ENCODE results near the gene KISS1. TPM values are rescaled to one million over a fixed set of nuclear protein-coding genes. Genes with fewer than 3 reads are reported as not detected.
"Not testable (repeated sequence)": the region's sequence is repeated elsewhere in the genome, so short reads cannot be mapped to it uniquely, and the experiment has no call there.

KISS1 gene, protein sequence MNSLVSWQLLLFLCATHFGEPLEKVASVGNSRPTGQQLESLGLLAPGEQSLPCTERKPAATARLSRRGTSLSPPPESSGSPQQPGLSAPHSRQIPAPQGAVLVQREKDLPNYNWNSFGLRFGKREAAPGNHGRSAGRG
- polyA plus RNA-seq (ENCODE audit: insufficient read depth in 1 of 5, insufficient read length in 5 of 5, low replicate concordance in 1 of 5): 1 to 10 TPM in 1 of 5 donors, under 1 TPM in 4; 0.28 to 1.2 (median 0.53) TPM
- long read RNA-seq, donor 1, transcript KISS1-201 (3 exons, 709 nt): major isoform, 181 of 196 reads
- long read RNA-seq, donor 1, partial matches to known transcripts: 15 of 196 reads
- long read RNA-seq, donor 1, other reads (novel, unspliced or antisense): 0 of 196 reads
- long read RNA-seq, donor 2, partial matches to known transcripts: 0 of 1 reads
- long read RNA-seq, donor 2, other reads (novel, unspliced or antisense): 0 of 1 reads
- long read RNA-seq, donor 3: 0 reads
- long read RNA-seq, donor 4: 0 reads
- long read RNA-seq, donor 5, partial matches to known transcripts: 0 of 1 reads
- long read RNA-seq, donor 5, other reads (novel, unspliced or antisense): 0 of 1 reads
- long read RNA-seq, donor 6, partial matches to known transcripts: 0 of 2 reads
- long read RNA-seq, donor 6, other reads (novel, unspliced or antisense): 0 of 2 reads
- long read RNA-seq, donor 7: 0 reads
- long read RNA-seq, donor 8: 0 reads

DNA sequence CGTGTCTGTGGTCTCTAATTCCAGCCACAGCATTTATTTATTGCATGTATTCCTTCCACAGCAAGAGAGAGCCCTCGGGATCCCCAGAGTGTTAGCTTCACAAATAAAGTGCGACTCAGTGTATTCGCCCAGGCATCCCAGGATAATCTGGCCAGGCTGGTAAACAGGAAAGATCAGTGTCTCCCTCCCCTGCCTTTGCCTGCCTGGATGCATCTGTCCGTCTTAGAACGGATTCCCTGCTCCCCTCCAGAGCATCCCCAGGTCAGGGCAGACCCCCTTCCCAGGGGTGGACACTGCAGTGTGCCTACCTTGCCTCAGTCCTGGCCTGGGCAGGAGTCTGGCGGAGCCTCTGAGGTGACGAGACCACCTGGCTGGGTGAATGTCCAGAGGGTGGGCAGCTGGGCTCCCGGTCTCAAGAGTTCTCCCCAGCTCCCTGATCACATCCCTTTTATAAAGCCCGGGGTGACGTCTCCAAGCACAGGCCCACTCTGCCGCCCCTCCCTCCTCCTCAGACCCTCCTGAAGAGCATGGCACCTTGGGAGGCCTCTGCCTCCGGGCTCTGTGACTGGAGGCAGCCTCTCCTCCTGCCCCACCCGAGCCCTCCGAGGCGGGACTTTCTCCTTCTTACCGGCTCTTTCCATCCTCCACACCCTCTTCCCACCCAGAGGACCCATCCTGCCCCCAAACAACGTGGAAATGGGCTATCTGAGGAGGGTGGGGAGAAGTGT, at the start of gene KISS1:
Gene KISS1, minus strand, starts transcription at position 424 of the 728 bp plus-strand sequence. CDS start 3,615 bp downstream, outside the sequence.
- DNase-seq: no peak

DNA sequence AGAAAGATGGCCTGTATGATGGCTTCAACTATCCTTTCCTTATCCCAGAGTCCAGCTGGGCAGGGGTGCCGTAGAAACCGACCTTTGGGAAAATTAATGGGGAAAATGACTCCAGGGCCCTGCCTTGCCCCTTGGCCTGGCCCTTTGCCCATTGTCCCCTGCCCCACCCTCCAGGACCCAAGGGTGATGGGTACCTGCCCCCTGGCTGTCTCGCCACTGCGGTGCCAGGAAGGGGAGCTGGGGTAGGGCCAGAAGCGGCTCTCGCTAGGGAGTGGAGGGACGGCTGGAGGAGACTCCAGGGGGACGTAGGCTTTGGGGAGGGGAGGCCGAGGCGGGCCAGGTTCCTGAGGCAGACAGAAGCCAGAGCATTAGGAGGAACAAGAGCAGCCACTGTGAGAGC, 46.6 kb upstream of the KISS1 start:
- DNase-seq: no peak

DNA sequence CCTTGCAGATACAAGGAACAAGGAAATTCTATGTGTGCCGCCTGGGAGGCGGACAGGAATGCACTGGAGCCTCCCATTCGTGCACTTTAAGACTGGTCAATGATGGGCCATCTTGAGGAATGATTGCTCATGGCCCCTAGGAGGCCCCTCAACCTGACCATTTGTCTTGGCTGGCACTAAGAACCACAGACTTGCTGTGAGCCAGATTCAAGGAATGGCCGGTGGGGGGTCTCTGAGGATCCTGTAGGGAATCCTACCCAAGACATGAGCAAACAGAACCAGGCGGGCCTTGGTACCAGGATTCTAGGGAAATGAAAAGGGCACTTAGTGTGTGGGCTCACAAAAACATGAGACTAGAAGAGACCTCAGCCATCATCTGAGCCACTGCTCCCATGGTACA, 45.6 kb upstream of the KISS1 start:
- no peak for DNase-seq

DNA sequence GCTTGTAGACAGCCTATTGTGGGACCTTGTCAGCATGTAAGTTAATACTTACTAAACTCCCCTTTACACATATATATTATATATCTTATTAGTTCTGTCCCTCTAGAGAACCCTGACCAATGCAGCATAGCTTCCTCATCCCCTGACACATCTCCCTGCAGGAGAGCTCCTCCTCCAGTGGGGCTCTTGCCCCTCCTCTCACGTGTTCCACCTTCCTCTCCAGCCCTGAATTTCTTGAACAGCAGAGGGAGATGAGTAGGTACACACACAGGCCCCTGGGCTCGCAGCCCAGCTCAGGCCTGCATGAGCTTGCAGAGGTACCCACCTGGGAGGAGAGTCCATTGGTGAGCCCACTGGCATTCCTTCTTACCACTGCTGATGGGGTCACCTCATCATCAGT, 44.8 kb upstream of the KISS1 start:
- no peak for DNase-seq

DNA sequence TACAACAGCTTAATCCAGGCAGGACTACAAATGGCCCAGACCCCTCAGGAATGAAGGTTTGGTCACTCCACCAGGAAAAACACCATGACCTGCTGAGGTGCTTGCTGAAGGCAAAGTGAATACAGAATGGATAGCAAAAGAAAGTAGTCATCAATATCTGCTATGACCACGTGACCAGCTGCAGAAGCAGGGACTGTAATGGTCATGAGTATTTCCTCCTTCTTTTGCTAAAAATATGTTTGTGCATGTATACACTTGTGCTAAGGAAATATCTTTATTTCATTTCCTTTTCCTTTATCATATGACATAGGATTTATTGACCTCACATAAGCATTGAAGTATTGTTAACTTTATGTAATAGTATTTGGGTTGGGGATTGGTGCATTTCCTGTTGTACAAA, 43.9 kb upstream of the KISS1 start:
- DNase-seq: no peak

DNA sequence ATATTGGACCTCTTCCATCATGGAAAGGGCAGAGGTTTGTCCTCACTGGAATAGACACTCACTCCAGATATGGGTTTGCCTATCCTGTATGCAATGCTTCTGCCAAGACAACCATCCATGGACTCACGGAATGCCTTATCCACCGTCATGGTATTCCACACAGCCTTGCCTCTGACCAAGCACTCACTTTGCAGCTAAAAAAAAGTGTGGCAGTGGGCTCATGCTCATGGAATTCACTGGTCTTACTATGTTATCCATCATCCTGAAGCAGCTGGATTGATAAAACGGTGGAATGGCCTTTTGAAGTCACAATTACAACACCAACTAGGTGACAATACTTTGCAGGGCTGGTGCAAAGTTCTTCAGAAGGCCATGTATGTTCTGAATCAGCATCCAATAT, 43.1 kb upstream of the KISS1 start:
- not testable (repeated sequence) for DNase-seq

DNA sequence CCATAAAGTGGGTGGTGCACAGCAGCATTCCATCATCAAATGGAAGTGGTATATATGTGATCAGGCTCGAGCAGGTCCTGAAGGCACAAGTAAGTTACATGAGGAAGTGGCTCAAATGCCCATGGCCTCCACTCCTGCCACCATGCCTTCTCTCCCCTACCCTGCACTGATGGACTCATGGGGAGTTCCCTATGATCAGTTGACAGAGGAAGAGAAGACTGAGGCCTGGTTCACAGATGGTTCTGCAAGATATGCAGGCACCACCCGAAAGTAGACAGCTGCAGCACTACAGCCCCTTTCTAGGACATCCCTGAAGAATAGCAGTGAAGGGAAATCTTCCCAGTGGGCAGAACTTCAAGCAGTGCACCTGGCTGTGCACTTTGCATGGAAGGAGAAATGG, 42.2 kb upstream of the KISS1 start:
- DNase-seq: not testable (repeated sequence)

DNA sequence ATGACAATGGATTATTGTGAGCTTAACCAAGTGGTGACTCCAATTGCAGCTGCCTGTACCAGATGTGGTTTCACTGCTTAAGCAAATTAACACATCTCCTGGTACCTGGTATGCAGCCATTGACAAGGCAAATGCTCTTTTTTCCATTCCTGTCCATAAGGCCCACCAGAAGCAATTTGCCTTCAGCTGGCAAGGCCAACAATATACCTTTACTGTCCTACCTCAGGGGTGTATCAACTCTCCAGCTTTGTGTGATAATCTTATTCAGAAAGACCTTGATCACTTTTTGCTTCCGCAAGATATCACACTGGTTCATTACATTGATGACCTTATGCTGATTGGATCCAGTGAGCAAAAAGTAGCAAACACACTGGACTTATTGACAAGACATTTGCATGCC, 41.2 kb upstream of the KISS1 start:
- not testable (repeated sequence) for DNase-seq

DNA sequence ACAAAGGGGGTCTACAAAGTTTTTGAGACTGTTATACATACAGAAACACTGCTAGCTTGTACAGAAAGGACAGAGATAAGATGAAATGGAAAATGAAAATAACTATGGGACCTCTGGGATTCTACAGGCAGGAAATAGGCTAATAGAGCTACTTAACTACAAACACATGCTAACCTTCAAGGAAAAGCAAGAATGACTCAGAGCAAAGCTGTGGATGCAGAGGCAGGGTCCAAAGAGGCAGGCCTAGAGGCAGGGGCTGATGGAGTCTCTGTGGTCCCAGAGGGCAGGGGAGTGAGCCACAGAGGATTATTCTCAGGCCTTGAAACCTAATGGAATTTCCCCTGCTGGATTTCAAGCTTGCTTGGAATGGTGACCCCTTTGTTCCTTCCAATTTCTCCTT, 36.2 kb upstream of the KISS1 start:
- DNase-seq: no peak

DNA sequence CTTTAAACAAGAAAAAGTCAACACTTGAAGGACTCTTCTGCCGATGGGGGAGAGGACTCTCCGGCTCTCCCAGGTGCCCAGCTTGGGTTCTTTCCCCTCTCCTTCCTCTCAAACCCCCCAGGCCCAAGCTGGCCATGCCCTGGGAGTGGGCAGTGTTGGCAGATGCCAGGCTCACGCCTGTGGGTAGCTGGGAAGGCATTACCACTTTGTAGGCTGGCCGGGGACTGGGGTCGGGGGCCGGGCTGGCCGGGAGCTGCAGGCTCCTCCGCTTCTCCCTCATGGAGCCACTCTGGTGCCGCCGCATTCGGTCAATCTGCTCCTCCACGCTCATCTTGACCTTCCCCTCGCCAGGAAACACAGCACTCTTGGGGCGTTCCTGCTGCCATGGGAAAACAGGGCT, 33.9 kb upstream of the KISS1 start:
- no peak for DNase-seq

DNA sequence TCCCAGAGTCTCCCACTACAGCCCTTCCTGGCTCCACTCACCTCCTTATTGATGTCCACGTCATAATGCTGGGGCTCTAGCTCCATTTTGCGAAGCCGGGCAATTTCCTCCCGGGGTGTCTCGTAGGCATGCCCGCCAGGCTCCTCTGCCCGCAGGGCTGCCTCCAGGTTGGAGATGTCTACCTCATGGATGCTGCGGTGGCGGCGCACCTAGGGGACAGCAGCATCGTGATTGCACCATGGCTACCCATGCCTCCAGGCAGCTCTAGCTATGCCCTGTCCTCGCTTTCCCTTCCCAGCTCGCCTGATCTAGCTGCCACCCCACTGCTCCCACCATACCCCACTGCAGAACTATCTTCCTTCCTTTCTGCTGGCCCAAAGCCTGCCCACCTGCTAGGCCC, 32.6 kb upstream of the KISS1 start:
- no peak for DNase-seq

DNA sequence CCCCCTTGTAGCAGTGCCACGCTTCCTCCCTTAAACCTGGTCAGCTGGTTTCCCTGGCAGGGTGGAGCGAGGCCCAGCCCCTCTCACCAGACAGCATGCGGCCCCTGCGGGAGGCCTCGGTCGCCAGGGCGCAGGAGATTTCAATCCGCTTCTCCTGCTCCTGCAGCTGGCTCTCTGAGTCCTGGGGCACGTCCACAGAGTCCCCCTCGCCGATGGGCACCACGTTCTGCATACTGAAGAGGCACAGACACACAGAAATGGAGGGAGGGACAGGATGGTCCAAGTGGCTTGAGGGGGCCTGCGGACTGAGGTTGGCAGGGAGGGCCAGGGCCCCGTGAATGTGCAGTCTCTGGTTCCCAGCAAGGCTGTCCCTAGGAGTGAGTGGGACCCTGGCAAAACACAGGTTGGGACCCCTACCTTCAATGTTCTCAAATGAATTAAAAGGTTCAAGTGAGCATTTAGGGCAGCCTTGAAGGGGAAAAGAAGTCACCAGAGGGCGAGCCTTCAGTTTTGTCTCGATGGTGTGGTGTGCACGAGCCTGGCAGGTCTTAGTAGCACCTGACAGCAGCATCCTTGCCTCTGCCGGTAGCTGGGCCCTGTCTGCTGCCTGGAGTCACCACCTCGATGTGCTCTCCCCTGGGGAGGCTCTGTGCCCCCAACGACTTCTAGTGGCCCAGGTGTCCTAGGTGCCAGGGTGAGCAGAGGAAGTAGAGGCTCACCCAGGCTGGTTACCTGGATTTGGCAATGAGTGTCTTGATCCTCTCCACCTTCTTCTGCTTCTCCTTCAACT, 31.9 kb upstream of the KISS1 start:
- no peak for DNase-seq

DNA sequence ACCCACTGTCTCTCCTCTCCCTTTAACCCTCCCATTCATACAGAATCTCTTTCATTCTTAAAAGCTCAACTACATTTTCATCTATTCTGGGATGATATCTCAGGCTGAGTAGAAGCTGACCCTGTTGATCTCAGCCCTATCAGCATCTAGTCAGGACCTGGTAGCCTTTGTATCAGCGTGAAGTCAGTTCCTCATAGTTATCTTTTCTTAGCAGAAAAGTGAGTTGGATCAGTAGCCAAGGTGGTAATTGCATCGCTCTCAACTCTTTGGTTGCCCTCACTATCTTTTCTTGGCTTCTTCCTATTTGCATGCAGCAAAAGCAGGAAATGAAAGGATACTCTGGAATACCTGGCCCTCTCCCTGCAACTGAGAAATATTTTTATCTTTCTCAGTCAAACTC, 31.1 kb upstream of the KISS1 start:
- no peak for DNase-seq

DNA sequence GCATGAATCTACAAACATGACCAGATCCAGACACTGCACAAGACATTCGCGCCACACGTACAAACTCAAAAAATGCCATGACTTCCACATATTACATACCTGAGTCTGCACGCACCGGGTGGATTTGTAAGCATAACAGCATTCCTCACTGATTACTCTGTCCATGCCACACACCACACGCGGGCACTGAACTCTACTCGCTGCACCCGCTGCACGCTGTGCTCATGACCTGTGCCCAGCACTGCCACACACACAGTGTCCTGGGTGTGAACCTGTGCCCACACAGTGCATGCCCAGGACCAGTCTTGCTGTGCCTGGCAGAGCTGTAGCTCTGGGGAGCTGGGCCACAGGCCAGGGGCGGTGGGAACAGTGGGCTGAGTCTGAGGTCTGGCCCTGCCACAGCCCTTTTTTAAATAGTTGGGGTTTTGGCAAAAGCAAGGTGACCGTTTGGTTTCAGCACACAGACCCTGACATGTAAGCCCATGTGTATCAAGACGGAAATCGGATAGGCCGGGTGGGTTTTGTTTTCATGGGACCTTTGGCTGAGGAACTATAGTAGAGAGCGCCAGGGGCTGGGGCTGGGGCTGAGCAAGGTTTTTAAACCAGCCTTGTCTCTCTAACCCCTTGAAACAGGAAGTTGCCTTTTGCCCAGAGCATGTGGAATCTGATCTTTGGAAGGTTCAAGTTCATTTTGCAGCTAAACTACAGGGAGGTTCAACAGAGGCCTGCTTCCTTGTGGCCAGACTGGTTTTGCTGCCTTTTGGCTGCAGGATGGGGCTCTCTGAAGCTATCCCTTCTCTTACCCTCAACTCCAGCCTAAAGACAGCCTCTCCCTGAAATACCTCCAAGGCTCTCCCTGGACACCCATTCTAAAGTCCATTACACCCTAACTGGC, 29.8 kb upstream of the KISS1 start:
- DNase-seq: peak; percentile 26 to 30

DNA sequence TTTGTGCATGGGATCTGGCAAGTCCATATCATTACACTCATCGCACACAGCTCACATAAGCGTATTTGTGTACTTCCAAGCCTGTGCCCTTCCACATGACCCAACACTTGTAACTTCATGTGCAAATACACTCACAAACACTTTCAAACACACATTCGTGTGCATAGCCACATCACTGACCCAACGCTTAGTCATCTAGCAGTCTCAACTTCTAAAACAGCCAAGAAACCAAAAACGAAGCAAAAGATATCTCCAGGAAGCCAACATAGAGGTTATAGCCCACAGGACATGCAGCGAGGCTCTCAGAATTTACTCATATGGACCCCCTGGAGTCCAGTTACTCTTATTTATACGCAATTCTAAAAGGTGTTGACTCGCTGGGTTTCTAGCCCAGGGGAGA, 28.4 kb upstream of the KISS1 start:
- DNase-seq: no peak

DNA sequence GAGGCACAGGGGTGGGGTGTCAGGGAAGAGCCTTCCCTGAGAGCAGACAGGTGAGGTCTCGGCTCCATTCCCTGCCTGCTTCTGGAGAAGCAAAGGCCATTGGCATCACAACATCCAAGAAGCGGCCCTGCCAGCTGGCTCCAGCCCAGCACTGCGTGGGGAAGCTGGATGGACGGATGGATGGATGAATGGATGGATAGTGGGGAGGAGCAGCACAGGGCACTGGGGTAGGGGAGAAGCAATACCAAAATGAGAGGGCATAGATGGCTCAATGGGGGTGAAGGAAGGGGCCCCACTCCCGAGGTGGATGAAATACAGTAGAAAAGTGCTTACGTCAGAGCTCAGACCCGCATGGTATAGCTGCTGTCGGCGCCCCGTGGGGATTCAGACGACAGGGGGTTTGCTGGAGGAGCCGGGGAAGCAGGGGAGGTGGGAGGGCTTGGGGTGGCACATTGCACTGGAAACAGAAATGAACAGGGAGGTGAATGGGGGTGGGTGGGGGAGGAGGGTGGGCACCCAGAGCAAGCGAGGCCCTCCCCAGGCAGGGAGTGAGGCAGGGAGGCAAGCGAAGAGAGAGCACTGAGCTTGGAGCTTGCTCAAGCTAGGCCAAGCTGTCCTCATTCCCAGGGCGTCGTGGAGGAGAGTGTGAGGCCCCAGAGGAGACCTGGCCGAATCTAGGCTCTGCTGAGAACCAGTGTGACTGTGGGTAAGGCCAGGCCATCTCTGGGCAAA, 27.0 kb upstream of the KISS1 start:
- no peak for DNase-seq

DNA sequence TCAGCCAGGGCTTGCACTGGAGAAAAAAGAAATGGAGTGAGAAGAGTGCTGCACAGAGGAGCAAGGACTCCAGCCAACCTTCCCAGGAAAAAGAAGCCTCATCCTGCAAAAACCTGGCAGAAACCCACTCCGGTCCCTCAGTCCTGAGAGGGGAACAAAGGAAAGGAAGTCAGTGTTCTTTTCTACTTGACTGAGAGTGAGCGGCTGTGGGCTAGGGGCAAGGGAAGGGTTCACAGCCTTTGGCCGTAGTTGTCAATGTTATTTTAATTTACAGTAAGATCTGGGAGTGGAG, 26.4 kb upstream of the KISS1 start:
- no peak for DNase-seq

DNA sequence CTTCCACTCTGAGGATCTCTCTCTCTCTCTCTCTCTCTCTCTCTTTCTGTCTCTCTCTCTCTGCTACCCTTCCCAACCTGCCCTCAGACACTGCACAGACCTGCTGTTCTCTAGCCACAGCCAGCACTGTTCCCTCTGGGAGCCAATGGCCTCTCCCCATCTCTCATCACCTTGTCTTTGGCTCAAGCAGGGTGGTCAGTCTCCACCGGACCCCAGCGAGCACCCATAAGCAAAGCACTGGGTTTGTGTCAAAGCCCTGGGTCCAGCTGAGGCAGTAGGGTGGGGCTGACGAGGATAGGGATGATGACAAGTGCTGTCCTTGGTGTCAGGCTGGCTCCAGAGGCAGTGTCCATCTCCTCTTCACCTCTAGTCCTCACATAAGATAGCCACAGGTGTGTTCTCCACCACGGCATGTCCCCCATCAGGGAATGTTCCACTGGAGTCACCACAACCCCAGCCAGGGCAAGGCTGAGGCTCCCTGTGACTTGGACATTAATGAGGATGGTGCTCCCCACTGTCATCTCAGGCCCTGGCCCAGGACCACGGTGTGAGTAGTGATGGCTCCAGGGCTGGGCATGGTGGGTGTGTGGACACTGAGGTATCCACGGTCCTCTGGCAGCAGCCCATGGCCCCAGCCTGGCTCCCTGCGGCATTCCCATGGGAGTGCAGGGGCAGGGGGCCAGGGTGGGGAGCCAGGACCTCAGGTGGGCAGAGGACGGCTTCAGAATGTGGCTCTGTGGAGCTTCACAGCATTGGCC, 25.9 kb upstream of the KISS1 start:
- DNase-seq: no peak

DNA sequence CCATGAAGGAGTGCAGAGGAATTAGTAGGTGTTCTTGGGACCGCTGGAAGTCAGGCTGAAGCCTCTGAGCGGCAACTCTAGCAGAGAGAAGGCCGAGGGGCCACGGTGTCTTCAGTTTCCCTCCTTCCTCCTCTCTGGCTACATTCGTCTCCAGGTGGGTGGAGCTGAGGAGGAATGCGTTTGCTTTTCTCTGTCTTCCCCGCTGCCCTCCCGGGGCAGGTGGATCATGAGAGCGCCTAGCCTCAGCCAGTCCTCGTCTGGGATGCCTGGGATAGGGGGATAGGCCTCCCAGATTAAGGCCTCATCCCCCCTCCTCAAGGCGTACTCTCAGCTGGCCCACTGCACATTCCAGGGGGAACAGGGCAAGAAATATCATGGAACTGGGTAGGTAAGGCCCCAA, 25.0 kb upstream of the KISS1 start:
- DNase-seq: no peak
